ENCODE data around the gene VWA3A.

The VWA3A gene

GRCh38 chr16:22188267-22188594, 95.9 kb downstream of the VWA3A start:
- DNase-seq: no peak

DNA sequence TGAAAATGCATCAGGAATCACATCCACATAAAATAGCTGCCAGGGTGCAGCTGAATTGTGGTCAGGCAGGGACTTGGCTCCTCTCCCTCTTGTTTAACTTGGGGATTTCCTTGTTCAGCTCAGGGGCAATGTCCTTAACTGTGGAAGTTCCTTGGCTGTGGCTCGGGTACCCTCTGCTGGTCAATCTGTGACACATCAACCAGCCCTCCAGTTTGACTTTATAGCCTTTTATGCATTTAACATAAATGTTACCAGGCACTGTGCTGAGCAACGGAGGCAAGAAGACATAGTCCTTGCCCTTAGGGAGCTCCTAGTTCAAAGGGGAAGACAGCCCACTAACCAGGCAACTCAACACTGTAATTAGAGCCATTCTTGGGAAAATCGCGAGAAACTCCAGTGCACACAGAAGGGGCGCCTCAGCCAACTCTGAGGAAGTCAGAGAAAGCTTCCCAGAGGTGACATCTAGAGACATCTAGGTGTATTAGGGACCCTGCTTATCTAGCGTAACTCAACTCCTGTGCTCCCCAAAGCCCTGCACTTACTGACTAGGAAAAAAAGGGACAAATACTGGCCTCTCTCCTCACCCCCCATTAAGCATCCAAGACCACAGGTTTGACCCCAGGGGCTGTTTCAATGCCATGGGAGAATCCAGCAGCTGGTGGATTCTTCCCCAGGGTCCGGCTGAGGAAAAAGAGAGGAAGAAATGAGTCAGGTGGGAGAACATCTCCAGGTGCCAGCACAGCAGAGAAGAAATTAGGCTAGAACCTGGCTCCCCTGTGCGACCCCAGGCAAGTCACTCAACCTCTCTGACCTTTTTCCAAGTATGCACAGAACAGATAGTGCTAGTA, 96.5 kb downstream of the VWA3A start:
- DNase-seq: peak; percentile 86

- no peak for DNase-seq
Observed at GRCh38 chr16:22189473-22190080, 97.2 kb downstream of the VWA3A start.

GRCh38 chr16:22190081-22190775, 97.9 kb downstream of the VWA3A start:
- peak; percentile 94 for DNase-seq

DNA sequence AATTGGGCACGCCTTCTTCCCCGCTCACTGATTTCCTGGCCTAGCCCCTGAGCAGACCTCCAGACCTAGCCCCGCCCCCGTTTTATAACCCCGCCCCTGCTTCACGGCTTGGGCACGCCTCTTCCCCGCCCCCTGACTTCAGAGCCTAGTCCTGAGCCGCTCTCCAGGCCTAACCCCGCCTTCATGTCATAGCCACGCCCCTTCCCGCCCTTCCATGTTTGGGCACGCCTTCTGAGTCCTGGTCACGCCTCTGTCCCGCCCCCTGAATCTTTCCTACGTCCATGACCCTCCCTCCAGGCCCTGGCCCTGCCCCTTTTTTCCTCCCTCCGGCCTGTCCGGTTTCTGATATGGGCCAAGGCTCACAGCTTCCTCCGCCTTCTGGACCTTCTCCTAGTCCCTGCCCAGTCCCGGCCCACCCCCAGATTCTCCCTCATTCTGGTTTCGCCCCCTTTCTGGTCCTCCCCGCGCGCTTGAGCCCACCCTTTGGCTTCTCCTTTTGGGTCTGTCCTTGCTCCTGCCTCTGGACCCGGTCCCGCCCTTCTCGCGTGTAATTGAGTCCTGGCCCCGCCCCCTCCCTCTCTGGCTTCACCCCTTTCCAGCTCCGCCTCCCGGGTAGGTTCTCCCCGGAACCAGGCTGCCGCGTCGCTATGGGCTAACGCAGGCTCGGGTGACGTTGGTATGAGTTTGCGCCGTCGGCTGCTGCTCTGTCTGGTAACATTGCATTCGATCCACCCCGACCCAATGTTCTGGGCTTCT, 98.6 kb downstream of the VWA3A start:
- DNase-seq: peak; percentile 100

GRCh38 chr16:22191532-22192260, 99.4 kb downstream of the VWA3A start:
- DNase-seq: no peak

DNA sequence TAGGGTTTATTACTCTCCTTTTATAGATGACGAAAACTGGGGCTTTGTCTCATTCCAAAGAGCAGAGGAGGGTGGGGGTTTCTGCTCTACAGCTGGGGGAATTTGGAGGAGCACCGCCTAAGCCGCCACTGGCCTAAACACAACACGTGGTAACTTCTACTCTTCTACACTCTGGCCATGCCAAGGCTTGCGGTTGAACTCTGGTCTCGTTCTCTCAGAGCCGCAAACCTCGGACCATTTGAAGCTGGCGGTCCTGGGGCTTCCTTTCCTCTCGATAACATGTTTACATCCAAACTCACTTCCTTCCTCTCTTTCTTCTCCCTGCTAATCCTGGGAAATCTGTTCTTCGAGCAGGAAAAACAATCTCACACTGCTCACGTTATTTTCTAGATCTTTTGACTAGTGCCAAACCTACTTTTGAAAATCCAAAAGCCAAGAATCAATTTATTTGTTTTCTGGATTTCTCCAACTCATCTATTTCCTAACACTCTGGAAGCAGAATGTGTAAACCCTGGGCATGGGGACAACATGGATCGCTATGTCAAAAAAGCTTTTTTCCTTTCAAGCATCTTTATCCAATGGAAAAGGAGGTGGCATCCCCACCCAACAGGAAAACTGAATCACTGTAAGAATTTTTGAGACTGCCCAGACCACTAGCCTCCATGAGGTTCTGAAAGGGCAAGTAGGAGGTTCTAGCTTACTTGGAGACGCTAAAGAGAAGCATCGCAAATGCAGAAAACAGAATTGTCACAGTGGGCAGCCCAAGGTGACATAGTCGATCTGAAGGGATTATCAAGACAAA, 100.1 kb downstream of the VWA3A start:
- peak; percentile 95 for DNase-seq

DNA sequence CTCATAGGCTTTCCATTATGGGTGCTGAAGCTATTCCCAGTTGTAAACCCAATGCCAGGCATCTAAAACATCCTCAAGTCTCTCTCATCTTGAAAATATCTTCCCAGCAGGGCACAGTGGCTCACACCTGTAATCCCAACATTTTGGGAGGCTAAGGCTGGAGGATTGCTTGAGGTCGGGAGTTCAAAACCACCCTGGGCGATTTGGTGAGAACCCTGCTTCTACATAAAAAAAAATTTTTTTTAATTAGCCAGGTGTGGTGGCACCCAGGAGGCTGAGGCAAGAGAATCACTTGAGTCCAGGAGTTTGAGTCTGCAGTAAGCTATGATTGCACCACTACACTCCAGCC, 100.7 kb downstream of the VWA3A start:
- no peak for DNase-seq

DNA sequence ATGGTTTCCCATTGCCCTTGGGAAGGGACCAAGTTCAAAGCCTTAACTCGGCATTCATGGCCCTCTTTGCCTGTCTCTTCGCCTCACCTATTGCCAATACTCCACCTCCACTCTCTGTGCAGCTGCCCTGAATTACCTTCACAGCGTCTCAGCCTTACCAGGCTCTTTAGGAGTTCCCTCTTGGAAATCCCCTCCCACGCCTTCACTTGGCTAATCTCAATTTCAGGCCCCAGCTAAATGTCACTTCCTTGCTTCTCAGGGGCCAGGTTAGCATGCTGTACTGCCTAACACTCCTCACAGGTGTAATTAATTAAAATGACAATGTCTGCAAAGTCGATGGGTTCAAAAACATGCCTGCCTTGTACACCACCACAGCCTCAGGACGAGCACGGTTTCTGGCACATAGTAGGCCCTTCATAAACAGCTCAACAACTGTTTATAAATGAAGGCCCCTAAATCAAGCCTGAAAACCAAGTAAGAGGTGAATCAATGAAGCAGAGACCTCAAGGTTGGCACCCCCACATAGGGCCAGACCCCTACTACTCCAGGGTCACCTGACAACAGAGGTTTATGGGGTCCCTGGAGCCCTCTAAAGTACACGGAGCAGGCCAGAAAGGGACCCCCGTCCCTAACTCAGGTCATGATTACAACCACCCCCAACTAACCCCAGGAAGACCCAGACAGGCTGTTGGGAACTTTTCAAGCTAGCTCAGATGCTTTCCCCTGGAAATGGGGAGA, 102.5 kb downstream of the VWA3A start:
- peak; percentile 71 for DNase-seq

DNA sequence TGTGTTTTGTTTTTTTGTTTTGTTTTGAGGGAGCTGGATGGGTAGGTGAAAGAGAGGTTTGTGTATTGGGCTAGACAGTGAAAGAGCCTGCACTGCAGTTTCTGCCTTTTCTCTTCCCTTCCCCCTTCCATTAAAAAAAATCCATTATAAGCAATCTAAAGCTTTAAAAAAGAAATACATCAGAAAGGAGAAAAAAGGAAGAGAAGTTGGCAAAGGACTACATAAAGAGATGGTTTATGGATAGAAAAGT, 103.0 kb downstream of the VWA3A start:
- no peak for DNase-seq

- peak; percentile 95 for DNase-seq
Observed at GRCh38 chr16:22195695-22196558, 103.6 kb downstream of the VWA3A start.

DNA sequence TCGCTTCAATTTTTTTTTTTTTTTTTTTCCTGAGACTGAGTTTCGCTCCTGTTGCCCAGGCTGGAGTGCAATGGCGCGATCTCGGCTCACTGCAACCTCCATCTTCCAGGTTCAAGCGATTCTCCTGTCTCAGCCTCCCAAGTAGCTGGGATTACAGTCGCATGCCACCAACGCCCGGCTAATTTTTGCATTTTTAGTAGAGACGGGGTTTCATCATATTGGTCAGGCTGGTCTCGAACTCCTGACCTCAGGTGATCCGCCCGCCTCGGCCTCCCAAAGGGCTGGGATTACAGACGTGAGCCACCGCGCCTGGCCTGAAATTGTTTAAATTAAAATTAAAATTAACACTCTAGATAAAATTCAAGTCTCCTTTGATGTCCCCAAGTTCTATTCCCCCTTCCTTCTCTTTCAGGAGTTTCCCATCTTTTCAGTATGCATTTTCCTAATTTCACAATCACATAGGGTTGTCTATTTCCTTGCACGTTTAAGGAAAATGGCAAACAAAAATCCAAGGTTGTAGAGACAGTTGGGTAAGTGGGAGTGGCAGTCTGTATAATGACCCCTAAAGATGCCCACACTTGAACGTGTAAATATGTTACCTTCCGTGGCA, 104.3 kb downstream of the VWA3A start:
- peak; percentile 15 for DNase-seq

DNA sequence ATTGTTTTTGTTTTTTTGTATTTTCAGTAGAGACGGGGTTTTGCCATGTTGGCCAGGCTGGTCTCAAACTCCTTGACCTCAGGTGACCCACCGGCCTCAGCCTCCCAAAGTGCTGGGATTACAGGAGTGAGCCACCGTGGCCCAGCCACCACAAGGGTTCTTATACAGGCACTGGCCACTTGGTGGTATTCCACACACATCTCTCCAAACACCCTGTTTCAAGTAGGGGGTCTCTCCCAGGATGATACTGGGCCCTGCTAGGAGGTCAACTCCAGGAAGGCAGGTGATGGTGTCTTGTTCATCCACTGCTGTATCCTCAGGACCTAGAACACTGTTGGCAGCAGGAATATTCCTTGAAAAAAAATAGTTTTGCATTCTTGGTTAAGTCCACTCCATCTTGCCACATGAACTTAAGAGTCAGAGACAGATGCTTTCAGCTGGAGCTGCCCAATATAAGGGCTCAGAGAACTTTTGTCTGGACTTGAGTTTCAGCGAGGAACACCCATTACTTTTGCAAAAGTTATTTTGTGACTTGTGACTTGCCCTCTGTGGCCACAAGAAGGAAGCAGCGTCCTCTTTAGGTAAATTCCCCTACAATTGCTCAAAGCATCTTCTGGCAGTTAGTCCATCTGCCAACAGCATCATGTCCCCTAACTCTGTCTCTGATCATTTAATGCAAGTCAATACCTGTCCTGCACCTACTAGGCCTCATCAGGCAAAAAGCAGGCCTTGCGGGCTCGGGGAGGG, 106.4 kb downstream of the VWA3A start:
- DNase-seq: no peak

GRCh38 chr16:22202261-22202637, 109.9 kb downstream of the VWA3A start:
- DNase-seq: no peak

- DNase-seq: no peak
Observed at GRCh38 chr16:22203091-22203490, 110.8 kb downstream of the VWA3A start.

DNA sequence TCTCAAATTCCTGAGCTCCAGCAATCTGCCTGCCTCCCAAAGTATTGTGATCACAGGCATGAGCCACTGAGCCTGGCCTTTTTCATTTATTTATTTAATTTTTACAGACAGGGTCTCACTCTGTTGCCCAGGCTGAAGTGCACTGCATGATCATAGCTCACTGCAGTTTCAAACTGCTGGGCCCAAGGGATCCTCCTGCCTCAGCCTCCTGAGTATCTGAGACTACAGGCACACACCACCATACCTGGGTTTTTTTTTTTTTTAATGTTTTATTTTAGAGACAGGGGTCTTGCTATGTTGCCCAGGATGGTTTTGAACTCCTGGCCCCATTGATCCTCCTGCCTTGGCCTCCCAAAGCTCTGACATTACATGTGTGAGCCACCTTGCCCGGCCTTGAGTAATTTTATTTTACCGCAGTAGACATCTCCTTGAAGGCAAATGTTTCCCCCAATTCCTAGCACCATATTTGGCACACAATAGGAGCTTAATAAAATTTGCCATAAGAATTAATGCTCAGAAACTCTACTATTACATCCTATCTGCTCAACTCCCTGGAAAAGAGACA, 111.8 kb downstream of the VWA3A start:
- no peak for DNase-seq

DNA sequence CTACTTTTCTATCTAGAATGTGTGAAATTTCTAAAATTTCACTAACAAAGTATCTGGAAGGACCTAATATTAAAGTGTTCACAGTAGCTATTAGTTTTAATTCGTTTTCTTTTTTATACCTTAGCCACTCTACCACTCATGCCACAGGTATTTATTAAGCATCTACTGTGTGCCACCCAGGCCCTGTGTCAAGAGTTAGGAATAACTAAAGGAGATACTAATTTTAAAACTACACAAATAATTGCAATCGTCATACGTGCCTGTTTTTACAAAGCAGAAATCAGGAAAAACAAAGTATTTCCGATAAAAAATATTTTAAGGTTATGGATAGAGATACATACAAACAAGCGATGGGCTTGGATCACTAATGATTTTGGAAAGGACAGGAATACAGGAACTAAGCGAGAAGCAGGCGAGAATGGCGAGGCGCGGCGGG, 113.3 kb downstream of the VWA3A start:
- DNase-seq: no peak

GRCh38 chr16:22206013-22206841, 113.9 kb downstream of the VWA3A start, which contains the start of gene EEF2K:
Gene EEF2K, plus strand, starts transcription at chr16:22206278. Its CDS starts 19,452 bp downstream, at chr16:22225730.
- peak; percentile 84 for DNase-seq
